Kidney (tissue), 14 donors: Measurements from ENCODE around the gene ZFHX2. TPM values are rescaled to one million over a fixed set of nuclear protein-coding genes. Genes with fewer than 3 reads are reported as not detected.

ENCODE experiments used
- DNase-seq, 5 donors: peaks; one replicate each; pipeline ENCODE4 v3.0.0-alpha.2; 2013 to 2020
- FAIRE-seq: peaks from 2 replicates; lab custom pipeline; 2012; peaks lifted over from hg19 to GRCh38; lab: Jason Lieb, UNC
- H3K27ac ChIP-seq, 2 donors: one replicate each; pipeline ENCODE4 v1.7.0; 2013; ENCODE audit warnings: low read depth in 2 of 2, low read length in 2 of 2, inconsistent platforms in 1 of 2
- H3K27me3 ChIP-seq: one replicate; pipeline ENCODE4 v1.7.1; 2013; ENCODE audit warnings: low read length, inconsistent platforms; ENCODE audit not compliant: control insufficient read depth, insufficient read depth
- H3K36me3 ChIP-seq, 3 donors: one replicate each; pipeline versions ENCODE4 v1.7.0 to v1.7.1; 2013; ENCODE audit warnings: low read length in 3 of 3, control low read depth in 1 of 3, inconsistent platforms in 1 of 3; ENCODE audit not compliant: insufficient read depth in 3 of 3, control insufficient read depth in 2 of 3
- H3K4me1 ChIP-seq, 3 donors: one replicate each; pipeline versions ENCODE4 v1.7.0 to v1.7.1; 2013; ENCODE audit warnings: low read length in 3 of 3, inconsistent platforms in 1 of 3, low read depth in 1 of 3; ENCODE audit not compliant: control insufficient read depth in 2 of 3, insufficient read depth in 2 of 3
- H3K4me3 ChIP-seq, 3 donors: one replicate each; pipeline versions ENCODE4 v1.7.0 to v1.8.1; 2013; ENCODE audit warnings: low read length in 3 of 3, control low read depth in 1 of 3, inconsistent platforms in 1 of 3
- H3K9ac ChIP-seq, 3 donors: one replicate each; pipeline versions ENCODE4 v1.7.0 to v1.7.1; 2013; ENCODE audit warnings: low read length in 3 of 3, control low read depth in 1 of 3, inconsistent platforms in 1 of 3
- H3K9me3 ChIP-seq, 3 donors: one replicate each; pipeline versions ENCODE4 v1.7.0 to v1.7.1; 2013; ENCODE audit warnings: low read length in 3 of 3, control low read depth in 1 of 3, inconsistent platforms in 1 of 3; ENCODE audit not compliant: control insufficient read depth in 2 of 3, insufficient read depth in 1 of 3
- CTCF ChIP-seq: IDR thresholded peaks from 3 replicates; pipeline ENCODE4 v1.5.1; 2012; ENCODE audit warnings: mild to moderate bottlenecking, moderate library complexity, borderline replicate concordance; ENCODE audit not compliant: insufficient read depth; ENCODE audit errors: extremely low read depth
- intact Hi-C: fragments of 100-400 bp; cut with DNase I; formaldehyde crosslinking; loops from one replicate; pipeline ENCODE4 v1.11.1; 2022
- polyA plus RNA-seq: library from polyadenylated mRNA; stranded (reverse); fragments of 350-450 nt; fragmentation: Illumina TruSeq; extraction: RNeasy Lipid Tissue Mini Kit (QIAGEN cat#74804); gene quantifications from one replicate; pipeline ENCODE4 v1.2.3, GENCODE V29; 2014; ENCODE audit warnings: low read depth, low replicate concordance; ENCODE audit not compliant: insufficient read depth
- total RNA-seq: library from RNA; stranded (reverse); fragmentation: NEBNext Ultra II Directional; extraction: Animal tissue kit (Norgen Biotek cat#: 25700); gene quantifications from one replicate; pipeline ENCODE4 v1.2.1, GENCODE V29; 2021
- donor health status: control.
- donor health status: control.
- donor health status: control.
- donor health status: control.
- donor health status: control.
- donor health status: DM: yes; HTN: yes; CAD: no.
- donor health status: Normal renal cell carcinoma (clear cell type).

ZFHX2 gene
- total and polyA plus RNA-seq, 2 donors from 2014 or later = 4.9 to 6.1 TPM

DNA sequence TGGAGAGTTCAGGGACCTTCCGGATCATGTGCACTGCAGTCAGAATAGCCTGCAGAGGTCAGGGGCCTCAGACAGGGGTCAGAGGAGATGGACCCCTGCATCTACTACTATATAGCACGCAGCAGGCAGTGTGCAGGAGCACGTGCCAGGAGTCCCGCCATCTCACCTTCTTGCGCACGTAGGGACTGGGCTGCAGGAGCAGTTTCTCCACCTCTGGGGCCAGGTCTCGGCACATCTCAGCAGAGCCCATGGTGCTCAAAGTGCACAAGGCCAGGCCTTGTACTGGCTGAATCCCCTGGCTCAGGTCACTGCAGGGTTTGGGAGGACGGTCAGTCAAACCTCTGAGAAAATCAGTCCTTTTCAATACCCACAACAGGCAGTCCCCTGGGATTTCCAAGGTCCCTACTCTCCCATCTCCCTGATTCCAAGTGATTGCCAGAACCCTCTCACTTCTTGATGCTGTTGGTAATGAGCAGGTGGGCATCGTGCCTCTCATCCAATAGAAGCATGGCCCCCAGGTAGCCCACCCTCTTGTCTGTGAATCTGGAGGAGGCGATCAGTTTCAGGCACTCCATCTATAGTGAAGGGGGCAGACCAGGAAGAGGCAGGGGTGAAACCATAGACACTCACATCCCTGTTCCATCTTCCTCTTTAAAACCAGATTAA, 14.7 kb upstream of the ZFHX2 start:
- DNase-seq (peak in 1 of 5 donors; percentile 51), FAIRE-seq (no peak)
- H3K4me1 ChIP-seq = peaks cover 2 to 13% (median 6%) of the 10 kb centered on the region in 3 donors
- H3K27ac ChIP-seq = no peak overlapping the region
- peak overlapping the region in 1 of 3 donors; percentile 77 for H3K9ac ChIP-seq
- TF ChIP-seq CTCF = no peak
- H3K4me3 ChIP-seq = peak overlapping the region in 1 of 3 donors; percentile 74
- no peaks in the 10 kb centered on the region for H3K27me3 ChIP-seq
- intact Hi-C loops = no loop called here
- H3K36me3 ChIP-seq = peaks cover 0 to 12% (median 4%) of the 10 kb centered on the region in 3 donors
- H3K9me3 ChIP-seq = no peaks in the 10 kb centered on the region

DNA sequence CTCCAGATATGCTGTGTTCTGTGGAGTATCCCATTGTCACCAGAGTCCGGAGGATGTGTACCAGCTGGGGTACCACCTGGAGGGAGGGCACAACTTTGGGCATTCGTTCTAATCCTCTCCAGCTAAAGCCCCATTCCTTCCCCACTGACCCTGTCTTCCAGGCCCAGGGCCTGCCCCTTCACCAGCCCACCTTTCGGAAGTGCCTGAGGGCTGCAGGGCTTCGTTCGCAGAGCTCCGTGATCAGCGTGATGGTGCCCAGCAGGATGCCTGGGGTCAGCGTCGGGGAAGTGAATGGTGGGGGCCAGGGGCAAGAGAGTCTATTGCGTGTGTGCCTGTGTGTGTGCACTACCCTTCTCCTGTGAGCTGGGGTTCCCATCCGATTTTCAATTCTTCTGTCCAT, 14.1 kb upstream of the ZFHX2 start:
- Histone ChIP-seq H3K27ac (no peak overlapping the region), H3K9ac (no peak overlapping the region), H3K36me3 (peaks cover 0 to 17% (median 9%) of the 10 kb centered on the region in 3 donors), H3K4me3 (no peak overlapping the region), H3K9me3 (no peaks in the 10 kb centered on the region), H3K4me1 (peaks cover 2 to 13% (median 6%) of the 10 kb centered on the region in 3 donors), H3K27me3 (no peaks in the 10 kb centered on the region)
- TF ChIP-seq CTCF = no peak
- no peak for FAIRE-seq
- DNase-seq = peak in 1 of 5 donors; percentile 62
- intact Hi-C loops = no loop called here

DNA sequence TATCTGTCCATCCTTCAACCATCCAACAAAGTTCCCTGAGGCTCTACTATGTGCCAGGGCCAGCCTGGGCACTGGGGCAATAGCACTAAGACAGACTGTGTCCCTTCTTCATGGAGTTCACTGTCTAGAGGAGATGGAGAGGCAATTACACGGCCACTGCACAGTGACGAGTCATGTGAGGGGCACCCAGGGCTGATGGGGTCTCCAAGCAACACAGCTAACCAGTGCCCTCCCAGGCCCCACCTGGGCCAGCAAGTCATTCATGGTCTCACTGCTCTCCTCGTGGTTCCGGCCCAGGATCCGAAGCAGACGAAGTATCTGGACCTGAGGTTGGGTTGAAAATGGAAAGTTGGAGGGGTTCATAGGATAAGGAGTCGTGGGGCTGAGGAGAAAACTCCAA, 13.3 kb upstream of the ZFHX2 start:
- no peak overlapping the region for H3K27ac ChIP-seq
- DNase-seq = peak in 1 of 5 donors; percentile 49
- H3K9me3 ChIP-seq = no peaks in the 10 kb centered on the region
- no peak overlapping the region for H3K9ac ChIP-seq
- no peak for FAIRE-seq
- no peak for TF ChIP-seq CTCF
- peaks cover 2 to 13% (median 6%) of the 10 kb centered on the region in 3 donors for H3K4me1 ChIP-seq
- no peaks in the 10 kb centered on the region for H3K27me3 ChIP-seq
- peaks cover 2 to 17% (median 14%) of the 10 kb centered on the region in 3 donors for H3K36me3 ChIP-seq
- intact Hi-C loops = loop anchor here (5.0 kb wide), 1 partner anchor 93 kb away; no protein-coding TSS in a partner anchor
- H3K4me3 ChIP-seq = no peak overlapping the region
